Stimulated activated CD4-positive, alpha-beta T cell treated with anti-CD3 and anti-CD28 coated beads, Interleukin-2, amount 100 ng/mL, for 4 hours (primary cell): Measurements from ENCODE around the gene NKX2-2.

ENCODE experiments used
- DNase-seq: peaks from one replicate; pipeline ENCODE4 v3.0.0-alpha.2; 2020; ENCODE audit warnings: low read depth

The NKX2-2 gene

GRCh38 chr20:21513881-21514540 lies at the start of gene NKX2-2:
Gene NKX2-2, minus strand, starts transcription at chr20:21514064. Its CDS starts 395 bp downstream, at chr20:21513669.
- no peak for DNase-seq

- no peak for DNase-seq
Measured at GRCh38 chr20:21562656-21563055, 48.8 kb upstream of the NKX2-2 start.

- DNase-seq, result no peak
Measured at GRCh38 chr20:21559305-21559704, 45.4 kb upstream of the NKX2-2 start.

GRCh38 chr20:21557241-21558020 lies 43.6 kb upstream of the NKX2-2 start:
- no peak for DNase-seq

- DNase-seq, result no peak
Measured at GRCh38 chr20:21556398-21556797, 42.5 kb upstream of the NKX2-2 start.

GRCh38 chr20:21555470-21556120 lies 41.7 kb upstream of the NKX2-2 start:
- DNase-seq, result no peak

GRCh38 chr20:21554985-21555384 lies 41.1 kb upstream of the NKX2-2 start:
- no peak for DNase-seq

- no peak for DNase-seq
Measured at GRCh38 chr20:21554376-21554890, 40.6 kb upstream of the NKX2-2 start.

GRCh38 chr20:21550587-21550986 lies 36.7 kb upstream of the NKX2-2 start:
- no peak for DNase-seq

GRCh38 chr20:21548390-21549035 lies 34.6 kb upstream of the NKX2-2 start:
- DNase-seq, result peak; percentile 42

GRCh38 chr20:21546355-21546754 lies 32.5 kb upstream of the NKX2-2 start:
- no peak for DNase-seq

GRCh38 chr20:21539512-21539911 lies 25.6 kb upstream of the NKX2-2 start:
- no peak for DNase-seq

GRCh38 chr20:21534886-21535285 lies 21.0 kb upstream of the NKX2-2 start:
- no peak for DNase-seq

GRCh38 chr20:21534453-21534852 lies 20.6 kb upstream of the NKX2-2 start:
- DNase-seq, result no peak

GRCh38 chr20:21529863-21530262 lies 16.0 kb upstream of the NKX2-2 start:
- no peak for DNase-seq

- DNase-seq, result no peak
Measured at GRCh38 chr20:21528870-21529269, 15.0 kb upstream of the NKX2-2 start.

- no peak for DNase-seq
Measured at GRCh38 chr20:21527908-21528307, 14.0 kb upstream of the NKX2-2 start.

- DNase-seq, result no peak
Measured at GRCh38 chr20:21526776-21527175, 12.9 kb upstream of the NKX2-2 start.

- DNase-seq, result no peak
Measured at GRCh38 chr20:21523895-21524294, 10.0 kb upstream of the NKX2-2 start.

- no peak for DNase-seq
Measured at GRCh38 chr20:21523281-21523868, 9.5 kb upstream of the NKX2-2 start.

GRCh38 chr20:21522481-21523280 lies 8.8 kb upstream of the NKX2-2 start:
- DNase-seq, result no peak
